Measurements from ENCODE around the gene NEK11.

DNA sequence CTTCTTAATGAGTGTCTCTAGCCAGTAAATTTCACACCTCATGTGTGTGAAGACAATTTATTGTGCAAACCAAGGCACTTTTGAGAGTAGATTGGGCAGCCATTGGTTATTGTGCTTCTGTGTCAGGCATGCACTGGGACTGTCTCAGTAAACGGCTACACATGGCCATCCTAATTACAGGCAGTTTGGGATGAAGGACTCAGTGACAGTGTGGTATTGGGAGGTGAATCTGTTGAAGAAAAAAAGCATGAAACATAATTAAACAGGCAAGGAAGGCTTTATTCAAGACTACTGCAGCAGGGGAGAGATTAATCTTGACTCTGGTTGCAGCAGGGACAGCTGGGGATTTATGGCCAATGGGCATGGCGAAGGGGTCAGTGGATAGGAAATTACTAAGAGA is 297.1 kb downstream of the NEK11 start:
- TF ChIP-seq CTCF (conservative IDR thresholded peaks at IDR 0.05; ENCODE audit: low read depth, low read length) (no peak), EZH2 (IDR thresholded peaks at IDR 0.05; ENCODE audit: borderline replicate concordance, low read depth, low read length, poor library complexity, severe bottlenecking) (no peak)

All from A673 (cell line).